Fibroblast of skin of scalp (primary cell): ENCODE data around the gene GPR22. TPM values are rescaled to one million over a fixed set of nuclear protein-coding genes. Genes with fewer than 3 reads are reported as not detected.

ENCODE experiments used
- DNase-seq: peaks from one replicate; pipeline ENCODE4 v3.0.0-alpha.2; 2013
- polyA plus RNA-seq, 2 experiments: library from polyadenylated mRNA; unstranded; fragments of 120-200 nt; gene quantifications; one replicate each; pipeline ENCODE4 v1.2.1, GENCODE V29; 2013; ENCODE audit not compliant: insufficient read length in 2 of 2

GPR22 gene, protein sequence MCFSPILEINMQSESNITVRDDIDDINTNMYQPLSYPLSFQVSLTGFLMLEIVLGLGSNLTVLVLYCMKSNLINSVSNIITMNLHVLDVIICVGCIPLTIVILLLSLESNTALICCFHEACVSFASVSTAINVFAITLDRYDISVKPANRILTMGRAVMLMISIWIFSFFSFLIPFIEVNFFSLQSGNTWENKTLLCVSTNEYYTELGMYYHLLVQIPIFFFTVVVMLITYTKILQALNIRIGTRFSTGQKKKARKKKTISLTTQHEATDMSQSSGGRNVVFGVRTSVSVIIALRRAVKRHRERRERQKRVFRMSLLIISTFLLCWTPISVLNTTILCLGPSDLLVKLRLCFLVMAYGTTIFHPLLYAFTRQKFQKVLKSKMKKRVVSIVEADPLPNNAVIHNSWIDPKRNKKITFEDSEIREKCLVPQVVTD
- polyA plus RNA-seq (2013, experiment 1 of 2; ENCODE audit: insufficient read length): not detected
- not detected for polyA plus RNA-seq (2013, experiment 2 of 2; ENCODE audit: insufficient read length)

DNA sequence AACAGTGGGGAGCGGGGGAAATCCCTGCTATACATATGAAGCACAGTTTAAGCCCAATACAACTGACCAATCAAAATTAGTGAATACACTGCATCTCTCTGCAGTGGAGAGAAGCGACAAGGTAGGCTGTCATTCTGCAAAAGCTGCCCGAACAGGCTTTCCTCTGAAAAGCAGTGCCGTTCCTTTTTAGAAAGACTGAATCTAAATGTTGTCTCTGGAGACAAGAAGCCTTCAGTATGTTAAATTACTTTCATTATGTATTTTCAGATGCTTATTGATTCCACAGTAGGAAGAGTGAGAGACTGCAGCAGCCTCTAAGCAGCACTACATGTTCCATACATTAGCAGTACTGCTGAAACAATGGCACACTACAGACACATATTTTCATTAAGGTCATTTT is at the start of gene GPR22:
GPR22 (plus strand) TSS at position 129 of the 400 bp plus-strand sequence. CDS start 4,004 bp downstream, outside the sequence.
- no peak for DNase-seq

DNA sequence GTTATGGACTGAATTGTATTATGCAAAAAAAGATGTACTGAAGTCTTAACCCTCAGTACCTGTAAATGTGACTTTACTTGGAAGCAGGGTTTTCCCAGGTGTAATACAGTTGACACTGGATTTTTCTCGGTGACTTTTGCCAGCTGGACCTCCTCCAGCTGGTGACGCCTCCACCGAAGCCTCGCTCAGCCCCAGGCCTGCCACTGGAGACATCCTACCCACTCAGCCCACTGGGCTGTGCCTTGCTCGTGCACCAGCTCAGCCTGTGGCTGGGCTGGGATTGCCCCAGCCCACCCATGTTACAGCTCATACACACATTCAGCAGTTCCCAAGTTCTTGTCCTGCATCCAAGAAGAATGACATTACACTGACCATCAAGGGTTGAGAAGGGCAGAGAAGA is 42.4 kb upstream of the GPR22 start:
- no peak for DNase-seq

DNA sequence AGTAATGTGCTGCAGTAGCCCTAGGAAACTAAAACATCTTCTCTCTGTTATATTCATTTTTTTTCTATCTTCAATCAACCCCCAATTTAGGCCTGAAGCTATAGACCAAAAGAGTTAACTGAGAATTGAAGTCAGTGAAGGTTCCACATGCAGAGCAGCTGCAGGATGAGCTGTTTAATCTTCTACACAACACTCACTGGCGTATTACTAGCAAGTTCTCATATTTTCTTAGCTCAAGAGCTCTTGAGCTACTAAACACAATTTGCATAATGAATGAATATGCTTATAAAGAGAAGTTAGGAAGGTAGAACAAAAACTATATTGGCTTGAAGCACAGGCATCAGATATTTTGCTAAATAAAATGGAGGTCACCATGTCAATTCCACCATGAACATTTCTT is 41.2 kb upstream of the GPR22 start:
- no peak for DNase-seq

DNA sequence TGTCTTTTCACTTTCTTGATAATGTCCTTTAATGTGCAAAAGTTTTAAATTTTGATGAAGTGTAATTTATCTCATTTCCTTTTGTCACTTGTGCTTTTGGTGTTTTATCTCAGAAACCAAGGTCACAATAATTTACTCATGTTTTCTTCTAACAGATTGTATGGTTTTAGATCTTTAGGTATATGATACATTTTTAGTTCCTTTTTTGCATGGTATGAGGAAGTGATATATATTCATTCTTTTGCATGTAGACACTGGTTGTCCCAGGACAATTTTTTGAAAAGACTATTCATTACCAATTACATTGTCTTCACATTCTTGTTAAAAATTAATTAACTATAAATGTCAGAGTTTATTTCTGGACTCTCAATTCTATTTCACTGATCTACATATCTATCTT is 39.8 kb upstream of the GPR22 start:
- DNase-seq: no peak

DNA sequence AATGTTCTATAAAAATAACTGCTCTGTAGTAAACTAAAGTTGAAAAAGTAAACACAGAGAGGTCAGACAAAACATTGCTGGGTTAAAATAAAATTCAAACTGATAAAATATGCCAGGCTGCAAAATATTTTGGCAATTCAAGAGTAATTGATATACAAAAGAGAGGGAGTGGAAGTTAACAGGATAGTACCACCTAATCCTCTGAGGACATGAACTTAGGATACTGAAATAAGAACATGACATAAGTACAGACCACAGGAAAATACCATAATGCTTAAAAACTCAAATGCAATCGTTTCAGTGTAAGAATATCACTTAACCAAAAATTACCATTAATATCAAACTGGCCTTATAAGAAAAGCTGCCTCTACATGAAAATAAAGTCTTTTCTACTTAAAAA is 37.6 kb upstream of the GPR22 start:
- DNase-seq: no peak

DNA sequence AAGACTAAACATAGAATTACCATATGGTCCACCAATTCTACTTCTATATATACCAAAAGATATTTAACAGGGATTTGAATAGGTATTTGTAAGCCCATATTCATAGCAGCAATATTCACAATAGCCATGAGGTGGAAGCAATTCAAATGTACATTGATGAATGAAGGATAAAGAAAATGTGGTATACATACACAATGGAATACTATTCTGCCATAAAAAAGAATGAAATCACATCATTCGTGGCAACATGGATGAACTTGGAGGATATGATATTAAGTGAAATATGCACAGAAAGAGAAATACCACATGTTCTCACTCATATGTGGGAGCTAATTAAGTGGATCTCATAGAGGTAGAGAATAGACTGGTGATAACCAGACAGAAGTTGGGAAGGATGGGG is 34.1 kb upstream of the GPR22 start:
- no peak for DNase-seq

DNA sequence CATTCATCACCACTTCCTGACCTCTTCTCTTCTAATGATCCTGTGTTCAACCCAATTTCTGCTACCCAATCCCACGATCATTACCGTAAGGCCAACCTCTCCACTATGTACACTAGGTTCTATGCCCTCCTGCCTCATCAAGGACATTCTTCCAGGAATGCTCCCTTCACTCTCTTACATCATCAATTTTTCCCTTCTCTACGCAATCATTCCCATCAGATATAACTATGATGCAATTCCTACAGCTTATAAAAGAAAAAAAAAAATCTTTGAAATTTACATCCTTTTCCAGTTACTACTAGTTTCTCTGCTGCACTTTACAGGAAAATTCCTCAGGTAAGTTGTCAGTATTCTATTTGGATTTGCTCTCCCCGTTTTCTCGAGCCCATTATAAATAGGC is 30.8 kb upstream of the GPR22 start:
- peak; percentile 2 for DNase-seq

DNA sequence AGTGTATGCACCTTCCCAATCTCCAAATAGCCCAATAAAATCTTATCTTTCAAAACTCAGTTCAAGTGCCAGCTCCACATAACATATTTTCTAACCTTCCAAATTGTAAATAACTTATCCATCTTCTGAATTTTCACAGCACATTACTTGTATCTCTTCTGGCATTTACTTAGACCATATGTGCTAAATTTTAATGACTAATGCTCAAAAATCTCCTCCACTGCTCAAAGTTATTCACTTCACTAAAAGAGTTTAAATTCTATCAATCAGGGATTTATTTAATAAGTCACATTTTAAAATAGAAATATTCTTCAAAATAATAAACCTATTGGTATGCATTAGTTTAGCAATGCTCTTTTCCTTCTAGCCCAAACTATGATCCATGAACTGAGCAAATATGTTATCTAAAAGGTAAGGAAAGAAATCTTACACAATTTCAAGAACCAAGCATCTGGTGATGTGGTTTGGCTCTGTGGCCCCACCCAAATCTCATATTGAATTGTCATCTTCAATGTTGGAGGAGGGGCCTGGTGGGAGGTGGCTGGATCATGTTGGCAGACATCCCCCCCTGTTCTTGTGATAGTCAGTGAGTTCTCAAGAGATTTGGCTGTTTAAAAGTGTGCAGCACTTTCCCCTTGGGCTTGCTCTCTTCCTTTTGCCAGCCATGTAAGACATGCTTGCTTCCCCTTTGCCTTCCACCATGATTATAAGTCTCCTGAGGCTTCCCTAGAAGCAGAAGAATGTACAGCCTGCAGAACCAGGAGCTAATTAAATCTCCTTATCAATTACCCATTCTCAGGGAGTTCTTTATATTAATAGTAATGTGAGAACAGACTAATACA is 28.1 kb upstream of the GPR22 start:
- peak; percentile 36 for DNase-seq

DNA sequence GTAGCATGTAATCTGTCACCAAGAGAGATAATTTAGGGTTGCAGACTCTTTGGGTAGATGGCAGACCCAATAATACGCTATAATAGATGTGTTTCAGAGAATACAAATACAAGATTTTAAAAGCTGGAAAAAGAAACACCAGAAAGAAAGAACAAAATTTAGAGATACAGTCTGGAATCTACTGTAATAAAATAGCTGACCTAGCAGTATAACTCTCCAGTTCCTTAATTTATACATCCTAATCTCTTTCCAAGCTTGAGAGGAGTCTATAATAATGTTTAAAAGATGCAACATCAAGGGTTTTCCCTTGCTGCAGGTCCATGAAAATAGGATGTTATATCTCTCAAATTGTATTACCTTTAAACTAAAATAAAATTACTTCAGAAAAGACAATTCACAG is 27.2 kb upstream of the GPR22 start:
- DNase-seq: no peak

DNA sequence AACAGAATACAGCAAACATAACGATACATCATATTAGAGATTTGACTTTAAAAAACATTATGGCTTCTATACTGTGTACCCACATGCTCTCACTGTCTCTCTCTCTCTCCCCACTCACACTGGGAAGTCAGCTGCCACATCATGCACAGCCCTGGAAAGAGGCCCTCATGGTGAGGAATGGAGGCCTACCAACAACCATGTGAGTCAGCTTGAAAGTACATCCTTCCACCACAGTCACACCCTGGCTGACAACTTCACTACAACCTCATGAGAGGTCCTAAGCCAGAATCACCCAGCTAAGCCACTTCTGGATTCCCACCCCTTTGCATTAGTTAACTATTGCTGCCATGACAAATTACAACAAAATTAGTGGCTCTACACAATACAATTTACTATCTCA is 23.3 kb upstream of the GPR22 start:
- peak; percentile 53 for DNase-seq

DNA sequence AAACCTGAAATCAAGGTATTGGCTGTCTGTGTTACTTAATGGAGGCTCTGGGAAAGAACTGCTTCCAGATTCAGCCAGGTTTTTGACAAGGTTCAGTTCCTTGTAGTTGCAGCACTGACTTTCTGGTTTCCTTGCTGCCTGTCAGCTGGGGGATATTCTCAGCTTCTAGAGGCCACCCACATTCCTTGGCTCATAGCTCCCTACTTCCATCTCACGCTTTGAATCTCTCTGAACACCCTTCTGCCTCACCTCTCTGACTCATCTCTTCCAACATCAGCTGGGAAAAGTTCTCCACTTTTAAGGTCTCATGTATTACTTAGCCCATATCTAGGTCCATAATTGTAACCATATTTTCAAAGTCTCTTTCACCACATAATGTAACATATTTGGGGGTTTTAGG is 22.9 kb upstream of the GPR22 start:
- DNase-seq: no peak

DNA sequence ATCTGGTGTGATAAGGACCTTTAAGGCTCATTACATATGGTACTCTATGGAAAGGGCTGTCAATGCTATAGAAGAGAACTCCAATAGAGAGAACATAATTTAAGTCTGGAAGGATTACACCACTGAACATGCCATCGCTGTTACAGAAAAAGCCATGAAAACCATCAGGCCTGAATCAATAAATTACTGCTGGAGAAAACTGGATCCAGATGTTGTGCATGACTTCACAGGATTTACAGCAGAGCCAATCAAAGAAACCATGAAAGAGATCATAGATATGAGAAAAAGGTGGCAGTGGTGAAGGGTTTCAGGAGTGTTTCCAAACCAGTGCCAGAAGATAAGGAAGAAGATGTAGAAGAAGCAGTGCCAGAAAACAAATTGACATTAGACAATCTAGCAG is 18.9 kb upstream of the GPR22 start:
- peak; percentile 6 for DNase-seq

DNA sequence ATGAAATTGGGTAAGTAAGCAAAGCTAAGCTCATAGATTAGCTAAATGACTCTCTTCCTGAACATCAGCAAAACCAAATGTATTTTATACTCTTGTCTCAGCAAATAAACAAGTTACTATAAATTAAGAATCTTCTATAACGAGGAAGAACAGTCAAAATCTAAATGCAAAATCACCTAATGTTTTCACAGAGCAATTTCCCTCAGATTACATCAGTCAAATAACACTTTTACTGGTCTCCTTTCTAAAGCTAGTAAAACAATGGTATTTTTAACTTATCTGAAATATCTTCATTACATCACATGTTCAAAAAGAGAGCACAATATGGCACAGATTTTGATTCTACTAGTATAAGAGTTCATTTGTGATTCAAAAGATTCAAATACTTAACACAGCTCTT is 16.5 kb upstream of the GPR22 start:
- no peak for DNase-seq

DNA sequence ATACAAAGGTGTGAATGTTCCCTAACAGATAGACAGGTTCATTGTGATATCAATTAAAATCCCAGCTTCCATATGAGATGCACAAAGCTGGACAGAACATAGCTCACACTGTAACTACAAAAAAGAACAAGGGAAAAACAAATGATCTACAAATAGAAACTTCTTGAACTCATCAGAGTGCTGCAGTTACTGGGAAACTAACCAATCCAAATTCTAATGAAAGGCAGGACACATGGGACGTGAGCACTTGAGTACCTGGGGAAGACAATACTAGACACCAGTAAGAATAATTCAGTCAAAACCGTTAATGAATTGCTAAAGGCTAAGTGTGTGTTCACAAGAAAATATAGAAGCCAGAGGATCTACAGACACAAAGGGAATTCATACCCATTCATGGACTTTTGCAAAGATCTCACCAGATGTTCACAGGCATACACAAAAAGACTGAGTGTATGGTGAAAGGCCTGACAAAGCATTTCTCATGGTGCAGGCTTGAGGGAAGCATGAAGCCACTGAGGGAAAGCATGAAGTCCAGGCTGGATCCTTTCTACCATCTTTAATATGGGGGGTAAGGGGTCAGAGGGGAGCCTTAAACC is 7.8 kb upstream of the GPR22 start:
- DNase-seq: no peak

DNA sequence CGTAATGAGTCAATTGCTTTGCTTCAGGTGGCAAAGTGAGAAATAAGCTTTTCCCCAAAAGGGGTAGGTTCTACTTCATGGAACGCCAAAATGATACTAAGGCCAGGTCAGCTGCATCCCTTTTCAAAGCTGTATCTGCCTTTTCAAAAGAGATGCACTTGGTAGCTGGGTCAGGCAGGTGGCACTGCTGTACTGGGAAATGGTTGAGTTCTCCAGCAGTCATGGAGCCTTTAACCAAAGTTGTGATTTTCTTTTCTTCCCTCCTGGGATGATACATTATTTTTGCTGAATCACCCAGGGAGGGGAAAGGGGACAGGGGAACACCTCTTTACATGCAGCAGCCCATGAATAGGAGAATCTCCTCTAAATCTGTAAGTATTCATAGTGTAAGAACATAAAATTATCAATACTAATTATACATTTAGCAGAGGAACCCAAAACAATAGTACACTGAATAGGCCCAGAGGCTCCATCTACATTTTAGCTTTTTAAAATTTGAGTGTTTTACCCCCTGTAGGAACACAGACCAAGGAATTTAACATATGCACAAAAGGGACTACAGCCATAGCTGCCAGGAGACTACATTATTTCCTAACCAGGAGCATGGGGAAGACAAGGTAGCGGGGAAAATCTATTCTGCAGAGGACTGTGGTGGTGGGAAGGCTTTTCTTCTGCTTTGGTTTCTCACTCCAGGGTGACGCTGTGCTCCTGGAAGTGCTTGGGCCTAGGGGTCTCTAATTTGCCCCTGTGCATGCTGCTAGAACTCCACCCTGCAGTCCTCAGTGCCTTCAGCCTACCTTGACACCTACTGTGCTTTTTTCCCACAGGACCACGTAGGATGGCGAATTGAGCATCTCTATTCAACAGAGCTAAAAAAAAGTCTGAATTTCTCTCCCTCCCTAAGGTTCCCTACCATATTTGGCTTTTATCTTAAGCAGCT is 6.4 kb upstream of the GPR22 start:
- peak; percentile 75 for DNase-seq

DNA sequence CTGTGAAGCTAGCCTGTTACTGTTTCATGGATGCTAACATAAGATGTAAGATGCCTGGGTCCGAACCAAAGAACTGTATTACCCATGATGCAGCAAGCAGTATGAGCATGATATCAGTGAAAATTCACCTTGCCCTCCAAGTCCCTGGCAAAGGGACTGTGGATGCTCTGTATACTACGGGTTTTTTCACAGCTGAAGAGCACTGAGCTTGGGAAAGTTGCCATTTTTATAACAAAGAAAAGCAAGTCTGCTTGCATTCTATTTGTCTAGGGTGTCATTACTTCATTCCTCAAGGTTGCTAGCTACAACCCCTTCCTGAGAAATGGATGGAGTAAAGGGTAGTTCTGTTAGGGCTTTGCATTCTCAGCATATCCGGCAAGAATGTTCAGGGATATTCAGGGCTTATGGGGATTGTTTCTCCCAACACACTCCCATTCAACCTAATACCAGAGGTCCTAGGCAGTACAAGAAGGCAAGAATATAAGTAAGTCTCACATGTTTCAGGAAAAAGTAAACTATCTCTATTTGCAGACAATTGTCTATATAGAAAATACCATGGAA is 5.1 kb upstream of the GPR22 start:
- no peak for DNase-seq

DNA sequence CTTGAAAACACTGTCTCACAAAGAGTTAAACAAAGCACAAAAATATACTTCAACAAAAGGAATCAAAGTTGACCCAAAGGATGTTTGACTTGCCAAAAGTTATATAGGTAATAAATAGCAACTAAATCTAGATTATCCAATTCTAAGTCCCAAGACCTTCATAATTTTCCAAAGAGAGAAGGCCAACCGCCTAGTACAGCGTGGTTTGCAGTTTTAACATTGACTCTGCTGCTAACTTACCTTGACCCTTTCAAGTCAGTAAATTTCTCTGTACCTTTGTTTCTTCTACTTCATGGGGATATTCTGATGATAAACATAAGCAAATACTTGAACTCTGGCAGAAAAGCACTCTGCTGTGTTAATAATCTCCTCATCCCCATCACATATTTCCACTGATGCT is 1.9 kb upstream of the GPR22 start:
- DNase-seq: no peak

DNA sequence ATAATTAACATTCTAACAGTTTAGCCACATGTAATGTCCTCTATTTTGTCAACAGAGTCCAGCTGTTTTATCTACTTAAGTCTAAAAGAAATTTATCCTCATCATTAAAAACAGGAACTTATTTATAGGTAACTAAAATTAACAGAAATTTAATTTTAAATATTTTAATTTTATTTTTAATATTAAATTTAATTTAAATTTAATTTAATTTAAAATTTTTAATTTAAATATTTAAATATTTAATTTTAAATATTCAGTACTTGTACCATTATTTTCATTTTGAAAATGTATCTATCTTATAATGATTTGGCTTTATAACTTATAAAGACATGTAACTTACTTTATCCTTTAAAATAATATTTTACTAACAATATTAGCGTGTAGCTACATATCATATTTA is 1.0 kb upstream of the GPR22 start:
- no peak for DNase-seq

DNA sequence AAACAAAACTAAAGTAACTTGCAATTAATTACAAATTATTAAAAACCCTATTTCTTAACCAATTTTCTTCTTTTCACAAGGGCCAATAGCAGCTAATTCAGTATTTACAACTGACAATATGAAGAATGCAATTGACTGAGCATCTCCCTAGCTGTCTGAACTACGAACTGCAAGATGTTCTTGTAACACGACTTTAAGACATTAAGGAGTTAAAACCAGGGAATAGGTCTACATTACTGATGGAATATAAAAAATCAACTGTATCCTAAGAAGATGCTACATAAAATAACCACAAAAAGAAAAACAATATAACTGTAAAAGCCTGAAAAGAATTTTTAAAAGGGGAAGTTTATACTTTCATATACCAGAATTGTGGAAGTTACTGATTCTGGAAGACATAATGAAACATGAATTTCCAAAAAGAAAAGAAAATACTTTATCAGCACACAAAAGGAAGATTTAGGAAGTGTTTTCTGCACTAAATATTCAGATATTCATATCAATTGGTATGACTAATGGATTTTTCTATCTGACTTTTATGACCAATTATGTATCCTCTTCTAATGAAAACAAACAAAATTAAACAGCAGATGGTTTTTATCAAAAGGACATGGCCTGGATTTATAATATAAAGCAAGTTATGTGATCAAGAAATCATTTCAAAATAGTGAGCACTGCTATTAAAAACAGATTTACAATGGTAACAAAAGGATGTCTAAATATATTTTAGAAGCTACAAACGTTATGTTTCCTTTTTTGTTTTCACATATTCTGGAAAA is 1.6 kb downstream of the GPR22 start:
- DNase-seq: peak; percentile 22

DNA sequence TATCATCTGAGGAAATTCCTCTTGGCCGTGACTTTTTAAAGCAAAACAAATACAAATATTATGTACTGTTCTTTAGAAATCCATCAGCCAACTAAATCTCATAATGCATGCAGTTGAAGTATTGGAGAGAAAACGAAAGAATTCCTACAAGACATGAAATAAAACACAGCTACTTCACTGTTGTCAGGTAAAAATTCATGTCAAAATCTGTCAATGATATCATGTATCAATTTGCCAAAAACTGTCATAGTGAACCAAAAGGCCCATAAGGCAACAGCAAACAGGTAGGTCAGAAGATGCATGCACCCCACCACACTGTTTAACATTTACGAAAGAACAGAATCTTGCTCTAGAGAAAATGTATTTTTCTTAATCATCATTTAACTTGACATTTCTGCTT is 2.3 kb downstream of the GPR22 start:
- no peak for DNase-seq

DNA sequence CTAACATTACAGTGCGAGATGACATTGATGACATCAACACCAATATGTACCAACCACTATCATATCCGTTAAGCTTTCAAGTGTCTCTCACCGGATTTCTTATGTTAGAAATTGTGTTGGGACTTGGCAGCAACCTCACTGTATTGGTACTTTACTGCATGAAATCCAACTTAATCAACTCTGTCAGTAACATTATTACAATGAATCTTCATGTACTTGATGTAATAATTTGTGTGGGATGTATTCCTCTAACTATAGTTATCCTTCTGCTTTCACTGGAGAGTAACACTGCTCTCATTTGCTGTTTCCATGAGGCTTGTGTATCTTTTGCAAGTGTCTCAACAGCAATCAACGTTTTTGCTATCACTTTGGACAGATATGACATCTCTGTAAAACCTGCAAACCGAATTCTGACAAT is 4.3 kb downstream of the GPR22 start:
- no peak for DNase-seq
